Stomach (tissue), 4 donors: ENCODE data around the gene CFAP210.

Experiments used
- CTCF ChIP-seq, 7 experiments: fragments of 450-650 bp in 4 of 7; fragments of 200-600 bp in 3 of 7; sonication (generic) in 3 of 7; IDR thresholded peaks; one replicate each; pipeline ENCODE4 v1.5.1; 2016 to 2019; ENCODE audit warnings: antibody characterized with exemption in 7 of 7, control low read depth in 2 of 7, mild to moderate bottlenecking in 1 of 7
- EP300 ChIP-seq: sonication (generic); formaldehyde crosslinking; IDR thresholded peaks from one replicate; pipeline ENCODE4 v1.6.1; 2017; ENCODE audit warnings: antibody characterized with exemption
- POLR2A ChIP-seq, 4 donors: fragments of 450-650 bp; IDR thresholded peaks; one replicate each; pipeline ENCODE4 v1.6.1; 2016; ENCODE audit warnings: antibody characterized with exemption in 4 of 4, control low read depth in 2 of 4, mild to moderate bottlenecking in 1 of 4, moderate library complexity in 1 of 4

DNA sequence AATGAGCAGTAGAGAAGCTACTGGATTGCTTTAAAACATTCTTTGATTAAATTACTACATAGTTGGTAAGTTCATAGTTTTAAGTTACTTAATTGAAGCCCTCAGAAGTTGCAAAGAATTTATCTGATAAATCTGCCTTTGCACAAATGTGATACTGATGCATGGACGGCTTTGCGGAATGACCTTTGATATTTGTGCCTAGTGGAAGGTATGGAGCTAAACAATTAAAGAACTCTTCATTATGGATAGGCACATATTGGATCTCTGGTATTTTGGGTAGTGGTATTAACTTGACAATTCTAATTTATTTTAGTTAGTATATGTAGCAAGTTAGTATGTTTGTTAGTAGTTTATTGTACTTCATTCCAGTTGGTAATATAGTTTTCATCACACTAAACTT, 54.1 kb downstream of the CFAP210 start:
- TF ChIP-seq CTCF (IDR thresholded peaks at IDR 0.05) (no peak), POLR2A (IDR thresholded peaks at IDR 0.05) (no peak), EP300 (no peak)
